Breast epithelium (tissue), 3 donors: ENCODE measurements around the gene TRAF3IP1.

Experiments
- CTCF ChIP-seq, 3 donors: fragments of 450-650 bp; IDR thresholded peaks; one replicate each; pipeline ENCODE4 v1.5.1; 2016 to 2017; ENCODE audit warnings: antibody characterized with exemption in 3 of 3, mild to moderate bottlenecking in 3 of 3, moderate library complexity in 3 of 3
- POLR2A ChIP-seq: fragments of 450-650 bp; IDR thresholded peaks from one replicate; pipeline ENCODE4 v1.6.1; 2016; ENCODE audit warnings: antibody characterized with exemption, mild to moderate bottlenecking, moderate library complexity
- POLR2AphosphoS5 ChIP-seq, 3 donors: sonication (generic); formaldehyde crosslinking; IDR thresholded peaks; one replicate each; pipeline ENCODE4 v1.6.1; 2017; ENCODE audit warnings: antibody characterized with exemption in 3 of 3

DNA sequence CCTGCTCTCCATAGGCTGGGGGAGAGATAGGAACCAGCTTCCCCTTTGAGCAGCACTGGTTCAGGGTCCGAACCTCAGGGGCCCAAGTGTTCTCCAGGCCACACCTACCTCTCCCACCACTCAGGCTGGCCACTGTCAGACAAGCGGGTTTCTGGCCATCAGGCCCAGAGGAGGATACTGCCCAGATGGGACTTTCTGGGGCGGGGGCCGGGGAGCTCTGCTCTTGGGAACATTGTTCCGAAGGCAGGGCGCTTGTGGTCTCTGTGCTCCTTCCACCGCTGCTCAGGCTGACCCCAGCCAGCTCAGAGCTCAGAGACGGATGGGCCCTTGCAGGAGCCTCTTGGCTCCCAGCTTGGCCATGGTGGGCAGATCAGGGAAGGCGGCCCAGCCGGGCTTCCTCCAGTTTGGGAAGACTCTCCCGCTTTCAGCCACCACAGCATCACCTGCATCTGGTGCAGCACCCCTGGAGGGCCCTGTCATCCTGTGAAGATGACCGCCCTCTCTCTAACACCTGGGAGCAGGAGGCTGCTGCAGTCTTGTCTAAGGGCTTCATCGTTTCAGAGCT, 5.2 kb upstream of the TRAF3IP1 start:
- TF ChIP-seq CTCF (IDR thresholded peaks at IDR 0.05), result no peak
- TF ChIP-seq POLR2A, result no peak
- no peak for TF ChIP-seq POLR2AphosphoS5 (IDR thresholded peaks at IDR 0.05)
